Activated CD4-positive, CD25-positive, alpha-beta regulatory T cell treated with anti-CD3 and anti-CD28 coated beads, Interleukin-2, amount 50 U/mL, for 72 hours (primary cell): ENCODE results near the gene SLX4.

Experiments used
- DNase-seq: peaks from one replicate; pipeline ENCODE4 v3.0.0; 2021

The SLX4 gene

GRCh38 chr16:3548445-3548844 is 63.0 kb downstream of the SLX4 start:
- DNase-seq = no peak

- DNase-seq = no peak
Measured at GRCh38 chr16:3546986-3547682, 64.3 kb downstream of the SLX4 start.

- no peak for DNase-seq
Measured at GRCh38 chr16:3542601-3543373, 68.6 kb downstream of the SLX4 start.

DNA sequence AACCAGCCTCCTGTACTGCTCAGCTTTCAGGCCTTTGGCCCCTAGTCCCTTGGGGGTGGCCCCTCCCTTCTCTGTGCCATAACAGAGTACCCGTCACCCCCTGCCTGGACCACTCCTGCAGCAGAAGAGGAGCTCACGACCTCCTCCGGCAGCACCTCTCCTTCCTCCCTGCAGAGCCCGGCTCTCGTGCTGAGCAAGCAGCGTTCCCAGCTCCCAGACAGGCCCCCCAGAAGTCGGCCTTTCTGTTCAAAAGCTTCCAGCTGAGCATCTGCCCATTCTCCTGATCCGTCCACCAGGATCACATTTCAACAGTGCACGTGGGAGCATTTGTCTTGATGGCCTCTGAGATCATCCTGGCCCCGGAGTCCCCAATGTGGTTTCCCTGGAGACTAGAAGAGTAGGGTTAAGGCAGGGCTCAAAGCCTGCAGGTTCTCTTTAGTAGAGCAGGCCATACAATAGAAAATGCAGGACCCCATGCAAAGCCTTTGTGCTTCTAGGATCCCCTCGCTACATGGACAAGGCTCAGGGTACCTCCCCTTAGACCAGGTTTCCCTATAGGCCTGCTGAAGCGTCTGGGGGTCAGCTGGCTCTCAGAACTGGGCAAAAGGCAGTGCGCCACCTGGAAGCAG is 69.8 kb downstream of the SLX4 start:
- no peak for DNase-seq

- DNase-seq = no peak
Measured at GRCh38 chr16:3538222-3538621, 73.2 kb downstream of the SLX4 start.

GRCh38 chr16:3536851-3537250 is 74.6 kb downstream of the SLX4 start:
- no peak for DNase-seq

- no peak for DNase-seq
Measured at GRCh38 chr16:3536271-3536731, 75.1 kb downstream of the SLX4 start.

- DNase-seq = no peak
Measured at GRCh38 chr16:3534126-3534525, 77.3 kb downstream of the SLX4 start.

DNA sequence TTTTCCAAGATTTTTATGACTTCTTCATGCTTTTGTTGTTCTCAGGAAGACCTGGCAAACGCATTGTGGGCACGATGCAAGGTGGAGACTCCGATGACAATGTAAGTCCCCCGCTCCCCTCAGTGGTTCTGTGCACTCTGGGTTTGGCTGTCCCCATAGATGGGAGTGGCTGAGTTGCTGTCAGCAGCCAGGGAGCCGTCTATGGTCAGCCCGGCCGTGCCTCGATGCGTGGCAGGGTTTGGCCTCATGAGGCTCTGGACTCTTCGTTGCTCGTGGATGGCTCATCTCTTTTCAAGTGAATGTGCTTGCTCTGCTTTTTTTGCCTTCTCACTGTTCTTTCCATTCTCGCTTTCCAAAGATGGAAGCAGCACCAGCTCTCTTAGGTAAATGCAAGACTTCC is 78.7 kb downstream of the SLX4 start:
- DNase-seq = no peak
